Amygdala (tissue), 56 donors: ENCODE data around the gene FBXO31.

ENCODE experiments used
- DNase-seq, 56 donors: peaks; one replicate each; lab custom pipeline; 2025; lab: John Stamatoyannopoulos, UW

FBXO31 gene

GRCh38 chr16:87383505-87384161 lies at the start of gene FBXO31:
TSS of gene FBXO31 (minus strand) at chr16:87383776. CDS start at chr16:87383744, 32 bp downstream.
- peak; percentile 58 to 97 (median 87) for DNase-seq

- DNase-seq, result no peak
Observed at GRCh38 chr16:87432330-87432915, 48.8 kb upstream of the FBXO31 start.

GRCh38 chr16:87431926-87432325 lies 48.4 kb upstream of the FBXO31 start:
- no peak for DNase-seq

- DNase-seq, result no peak
Observed at GRCh38 chr16:87426423-87427215, 43.0 kb upstream of the FBXO31 start.

- DNase-seq, result no peak
Observed at GRCh38 chr16:87425941-87426340, 42.4 kb upstream of the FBXO31 start.

- DNase-seq, result no peak
Observed at GRCh38 chr16:87424266-87424665, 40.7 kb upstream of the FBXO31 start.

GRCh38 chr16:87423429-87423828 lies 39.9 kb upstream of the FBXO31 start:
- DNase-seq, result no peak

GRCh38 chr16:87422106-87422505 lies 38.5 kb upstream of the FBXO31 start:
- no peak for DNase-seq

GRCh38 chr16:87421003-87421912 lies 37.7 kb upstream of the FBXO31 start:
- DNase-seq, result no peak

- DNase-seq, result no peak
Observed at GRCh38 chr16:87420026-87421002, 36.7 kb upstream of the FBXO31 start.

- no peak for DNase-seq
Observed at GRCh38 chr16:87418644-87419043, 35.1 kb upstream of the FBXO31 start.

GRCh38 chr16:87418216-87418615 lies 34.6 kb upstream of the FBXO31 start:
- no peak for DNase-seq

GRCh38 chr16:87417528-87417910 lies 33.9 kb upstream of the FBXO31 start:
- no peak for DNase-seq

GRCh38 chr16:87416826-87417527 lies 33.4 kb upstream of the FBXO31 start:
- peak in 5 of 56 donors; percentile 7 to 58 (median 47) for DNase-seq

- no peak for DNase-seq
Observed at GRCh38 chr16:87415441-87415840, 31.9 kb upstream of the FBXO31 start.

GRCh38 chr16:87414251-87414680 lies 30.7 kb upstream of the FBXO31 start:
- no peak for DNase-seq

GRCh38 chr16:87412996-87413421 lies 29.4 kb upstream of the FBXO31 start:
- no peak for DNase-seq

- peak in 2 of 56 donors; percentile 34 to 65 for DNase-seq
Observed at GRCh38 chr16:87412371-87412995, 28.9 kb upstream of the FBXO31 start.
